ENCODE data around the gene NDUFS6.

Gene NDUFS6

GRCh38 chr5:1768283-1769000 is 32.8 kb upstream of the NDUFS6 start:
- H3K9me3 ChIP-seq (ENCODE audit: insufficient read depth, low read depth, low read length), result no peaks in the 10 kb centered on the region
- no peak overlapping the region for H3K4me3 ChIP-seq (ENCODE audit: low read length)
- no peaks in the 10 kb centered on the region for H3K36me3 ChIP-seq (ENCODE audit: insufficient read depth, low read depth, low read length)
- H3K27ac ChIP-seq (ENCODE audit: low read length), result no peak overlapping the region
- no peaks in the 10 kb centered on the region for H3K27me3 ChIP-seq (ENCODE audit: insufficient read depth, low read length)
- H3K9ac ChIP-seq (ENCODE audit: low read depth, low read length), result no peak overlapping the region
- no peaks in the 10 kb centered on the region for H3K4me1 ChIP-seq (ENCODE audit: insufficient read depth, low read length)

GRCh38 chr5:1769017-1769640 is 32.1 kb upstream of the NDUFS6 start:
- Histone ChIP-seq H3K9me3 (ENCODE audit: insufficient read depth, low read depth, low read length) (no peaks in the 10 kb centered on the region), H3K4me3 (ENCODE audit: low read length) (no peak overlapping the region), H3K36me3 (ENCODE audit: insufficient read depth, low read depth, low read length) (no peaks in the 10 kb centered on the region), H3K27me3 (ENCODE audit: insufficient read depth, low read length) (no peaks in the 10 kb centered on the region), H3K4me1 (ENCODE audit: insufficient read depth, low read length) (no peaks in the 10 kb centered on the region), H3K9ac (ENCODE audit: low read depth, low read length) (no peak overlapping the region), H3K27ac (ENCODE audit: low read length) (no peak overlapping the region)

- Histone ChIP-seq H3K9me3 (ENCODE audit: insufficient read depth, low read depth, low read length) (no peaks in the 10 kb centered on the region), H3K27ac (ENCODE audit: low read length) (no peak overlapping the region), H3K9ac (ENCODE audit: low read depth, low read length) (no peak overlapping the region), H3K27me3 (ENCODE audit: insufficient read depth, low read length) (no peaks in the 10 kb centered on the region), H3K4me3 (ENCODE audit: low read length) (no peak overlapping the region), H3K36me3 (ENCODE audit: insufficient read depth, low read depth, low read length) (no peaks in the 10 kb centered on the region), H3K4me1 (ENCODE audit: insufficient read depth, low read length) (no peaks in the 10 kb centered on the region)
These were observed 31.3 kb upstream of the NDUFS6 start for GRCh38 chr5:1769752-1770442.

DNA sequence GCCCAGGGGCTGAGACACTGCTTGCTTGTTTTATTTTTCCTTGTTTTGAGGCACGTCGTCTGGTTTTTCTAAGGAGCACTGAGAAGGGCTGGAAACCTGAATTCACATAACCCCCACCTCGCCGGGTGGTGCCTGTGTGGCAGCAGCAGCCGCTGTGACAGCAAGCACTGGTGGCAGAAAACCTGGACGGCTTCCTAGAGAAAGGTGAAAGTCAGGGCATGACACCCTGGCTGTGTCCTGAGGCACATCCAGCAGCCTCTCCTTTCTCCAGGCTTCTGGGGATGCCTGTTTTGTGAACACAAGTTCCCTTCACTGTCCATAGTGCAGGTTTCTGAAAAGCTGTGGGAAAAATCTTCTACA is 30.8 kb upstream of the NDUFS6 start:
- H3K36me3 ChIP-seq (ENCODE audit: insufficient read depth, low read depth, low read length), result no peaks in the 10 kb centered on the region
- H3K27ac ChIP-seq (ENCODE audit: low read length), result no peak overlapping the region
- no peaks in the 10 kb centered on the region for H3K4me1 ChIP-seq (ENCODE audit: insufficient read depth, low read length)
- H3K9ac ChIP-seq (ENCODE audit: low read depth, low read length), result no peak overlapping the region
- H3K4me3 ChIP-seq (ENCODE audit: low read length), result no peak overlapping the region
- H3K27me3 ChIP-seq (ENCODE audit: insufficient read depth, low read length), result no peaks in the 10 kb centered on the region
- H3K9me3 ChIP-seq (ENCODE audit: insufficient read depth, low read depth, low read length), result no peaks in the 10 kb centered on the region

- H3K9ac ChIP-seq (ENCODE audit: low read depth, low read length), result no peak overlapping the region
- H3K4me3 ChIP-seq (ENCODE audit: low read length), result no peak overlapping the region
- H3K9me3 ChIP-seq (ENCODE audit: insufficient read depth, low read depth, low read length), result no peaks in the 10 kb centered on the region
- H3K27ac ChIP-seq (ENCODE audit: low read length), result no peak overlapping the region
- H3K27me3 ChIP-seq (ENCODE audit: insufficient read depth, low read length), result no peaks in the 10 kb centered on the region
- no peaks in the 10 kb centered on the region for H3K36me3 ChIP-seq (ENCODE audit: insufficient read depth, low read depth, low read length)
- H3K4me1 ChIP-seq (ENCODE audit: insufficient read depth, low read length), result no peaks in the 10 kb centered on the region
These were observed 29.8 kb upstream of the NDUFS6 start for GRCh38 chr5:1771149-1772065.

DNA sequence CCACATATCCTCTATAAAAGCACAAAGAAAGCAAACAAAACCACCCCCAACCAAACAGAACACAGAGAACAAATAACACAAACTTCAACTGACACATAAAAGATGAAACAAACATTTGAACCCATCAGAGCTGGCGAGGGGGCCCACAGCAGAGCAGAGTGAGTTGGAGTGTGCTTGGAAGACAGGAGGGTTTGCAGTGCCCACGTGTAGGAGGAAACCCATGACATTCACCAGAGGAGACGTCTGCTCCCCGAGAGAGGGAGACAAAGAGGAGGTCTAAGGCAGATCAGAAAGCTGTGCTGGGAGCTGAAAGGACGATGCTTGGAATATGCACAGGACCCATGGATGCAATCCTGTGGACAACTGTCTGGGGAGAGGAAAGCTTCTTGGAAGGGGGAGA is 28.6 kb upstream of the NDUFS6 start:
- no peak overlapping the region for H3K4me3 ChIP-seq (ENCODE audit: low read length)

GRCh38 chr5:1776831-1777230 is 24.4 kb upstream of the NDUFS6 start:
- H3K9ac ChIP-seq (ENCODE audit: low read depth, low read length), result no peak overlapping the region
- no peak overlapping the region for H3K27ac ChIP-seq (ENCODE audit: low read length)
- H3K27me3 ChIP-seq (ENCODE audit: insufficient read depth, low read length), result no peaks in the 10 kb centered on the region
- no peaks in the 10 kb centered on the region for H3K9me3 ChIP-seq (ENCODE audit: insufficient read depth, low read depth, low read length)
- no peaks in the 10 kb centered on the region for H3K4me1 ChIP-seq (ENCODE audit: insufficient read depth, low read length)
- no peak overlapping the region for H3K4me3 ChIP-seq (ENCODE audit: low read length)
- no peaks in the 10 kb centered on the region for H3K36me3 ChIP-seq (ENCODE audit: insufficient read depth, low read depth, low read length)

More for the DNA sequence above, 28.6 kb upstream of the NDUFS6 start:
- Histone ChIP-seq H3K4me1 (ENCODE audit: insufficient read depth, low read length) (no peaks in the 10 kb centered on the region), H3K9ac (ENCODE audit: low read depth, low read length) (no peak overlapping the region), H3K27ac (ENCODE audit: low read length) (no peak overlapping the region), H3K9me3 (ENCODE audit: insufficient read depth, low read depth, low read length) (no peaks in the 10 kb centered on the region), H3K36me3 (ENCODE audit: insufficient read depth, low read depth, low read length) (no peaks in the 10 kb centered on the region), H3K27me3 (ENCODE audit: insufficient read depth, low read length) (no peaks in the 10 kb centered on the region)

DNA sequence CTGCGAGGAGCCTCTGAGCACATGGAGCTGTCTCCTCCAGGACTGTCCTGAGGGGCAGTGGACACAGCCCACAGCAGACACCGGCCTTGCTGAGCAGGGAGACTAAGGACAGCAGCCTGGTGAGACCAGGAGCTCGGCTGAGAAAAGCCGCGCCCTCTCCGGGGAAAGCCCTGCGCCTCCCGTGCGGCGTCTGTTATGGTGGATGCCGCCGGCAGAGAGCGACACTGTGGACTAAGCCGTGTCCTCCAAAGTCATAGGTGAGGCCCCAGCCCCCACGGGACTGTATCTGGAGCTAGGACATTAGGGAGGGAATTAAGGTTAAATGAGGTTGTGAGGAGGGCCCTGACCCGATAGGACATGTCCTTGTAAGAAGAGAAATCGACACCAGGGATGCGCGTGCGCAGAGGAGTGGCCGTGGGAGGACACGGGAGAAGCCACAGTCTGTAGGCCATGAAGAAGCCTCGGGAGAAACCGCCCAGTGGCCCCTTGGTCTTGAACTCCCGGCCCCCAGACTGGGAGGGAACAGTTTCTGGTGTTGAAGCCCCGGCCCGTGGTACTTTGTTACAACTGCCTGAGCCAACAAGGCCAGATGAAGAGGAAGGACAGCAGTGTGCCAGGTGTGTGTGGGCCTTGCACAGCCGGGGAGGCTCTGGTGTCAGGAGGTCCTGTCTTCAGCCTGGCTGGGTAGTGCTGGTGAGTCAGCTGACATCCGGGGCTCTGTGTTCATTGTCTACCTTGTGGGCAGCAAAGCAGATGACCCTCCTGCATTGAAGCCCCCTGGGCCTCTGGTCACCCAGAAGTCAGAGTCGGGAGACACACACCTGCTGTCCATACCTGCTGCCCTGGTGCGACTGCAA is 23.7 kb upstream of the NDUFS6 start:
- H3K4me1 ChIP-seq (ENCODE audit: insufficient read depth, low read length), result no peaks in the 10 kb centered on the region
- H3K36me3 ChIP-seq (ENCODE audit: insufficient read depth, low read depth, low read length), result no peaks in the 10 kb centered on the region
- no peak overlapping the region for H3K9ac ChIP-seq (ENCODE audit: low read depth, low read length)
- H3K9me3 ChIP-seq (ENCODE audit: insufficient read depth, low read depth, low read length), result no peaks in the 10 kb centered on the region
- no peak overlapping the region for H3K27ac ChIP-seq (ENCODE audit: low read length)
- no peak overlapping the region for H3K4me3 ChIP-seq (ENCODE audit: low read length)
- H3K27me3 ChIP-seq (ENCODE audit: insufficient read depth, low read length), result no peaks in the 10 kb centered on the region

GRCh38 chr5:1778138-1779020 is 22.8 kb upstream of the NDUFS6 start:
- no peak overlapping the region for H3K27ac ChIP-seq (ENCODE audit: low read length)
- no peak overlapping the region for H3K4me3 ChIP-seq (ENCODE audit: low read length)
- H3K4me1 ChIP-seq (ENCODE audit: insufficient read depth, low read length), result no peaks in the 10 kb centered on the region
- H3K27me3 ChIP-seq (ENCODE audit: insufficient read depth, low read length), result no peaks in the 10 kb centered on the region
- no peak overlapping the region for H3K9ac ChIP-seq (ENCODE audit: low read depth, low read length)
- H3K36me3 ChIP-seq (ENCODE audit: insufficient read depth, low read depth, low read length), result no peaks in the 10 kb centered on the region
- H3K9me3 ChIP-seq (ENCODE audit: insufficient read depth, low read depth, low read length), result no peaks in the 10 kb centered on the region

- Histone ChIP-seq H3K9me3 (ENCODE audit: insufficient read depth, low read depth, low read length) (no peaks in the 10 kb centered on the region), H3K27ac (ENCODE audit: low read length) (no peak overlapping the region), H3K27me3 (ENCODE audit: insufficient read depth, low read length) (no peaks in the 10 kb centered on the region), H3K36me3 (ENCODE audit: insufficient read depth, low read depth, low read length) (no peaks in the 10 kb centered on the region), H3K4me1 (ENCODE audit: insufficient read depth, low read length) (no peaks in the 10 kb centered on the region), H3K4me3 (ENCODE audit: low read length) (no peak overlapping the region), H3K9ac (ENCODE audit: low read depth, low read length) (no peak overlapping the region)
These were observed 22.1 kb upstream of the NDUFS6 start for GRCh38 chr5:1779021-1779680.

Data from iPS-20b (cell line).